ENCODE measurements around the gene EPB41L3. TPM values are rescaled to one million over a fixed set of nuclear protein-coding genes. Genes with fewer than 3 reads are reported as not detected.

EPB41L3 gene
- total RNA-seq, 4 donors from 2014 or later: 28.8 to 41.4 (median 37.2) TPM

GRCh38 chr18:5556310-5556974, 12.6 kb upstream of the EPB41L3 start:
- peak overlapping the region in 3 of 4 donors; percentile 6 to 63 (median 45) for H3K27ac ChIP-seq

GRCh38 chr18:5554629-5555028, 10.8 kb upstream of the EPB41L3 start:
- H3K27ac ChIP-seq: no peak overlapping the region
- no peak for DNase-seq
- H3K36me3 ChIP-seq: no peaks in the 10 kb centered on the region
- H3K9me3 ChIP-seq: no peaks in the 10 kb centered on the region
- H3K4me3 ChIP-seq: no peak overlapping the region
- WGBS, 2 donors: 96 to 100% methylated on average over 4 of the region's 4 CpGs
- intact Hi-C loops (cut with DNase I): loop anchor here (10.0 kb wide), 1 partner anchor 60 kb away; no protein-coding TSS in a partner anchor
- no peak for TF ChIP-seq CTCF (IDR thresholded peaks at IDR 0.05)
- no peak for TF ChIP-seq POLR2A (IDR thresholded peaks at IDR 0.05)
- H3K4me1 ChIP-seq: peaks cover 0 to 16% (median 2%) of the 10 kb centered on the region in 3 donors
- H3K27me3 ChIP-seq: no peaks in the 10 kb centered on the region

More at GRCh38 chr18:5556310-5556974, 12.6 kb upstream of the EPB41L3 start:
- H3K4me3 ChIP-seq: no peak overlapping the region
- DNase-seq: no peak
- WGBS, 2 donors: 48 to 56% methylated on average over 8 of the region's 8 CpGs
- TF ChIP-seq POLR2A (IDR thresholded peaks at IDR 0.05): no peak
- TF ChIP-seq CTCF (IDR thresholded peaks at IDR 0.05): peak in 1 of 6 experiments; percentile 22
- no peaks in the 10 kb centered on the region for H3K36me3 ChIP-seq
- H3K27me3 ChIP-seq: no peaks in the 10 kb centered on the region
- intact Hi-C loops (cut with DNase I): loop anchor here (10.0 kb wide), 1 partner anchor 58 kb away; no protein-coding TSS in a partner anchor
- no peaks in the 10 kb centered on the region for H3K9me3 ChIP-seq
- H3K4me1 ChIP-seq: peaks cover 0 to 16% (median 2%) of the 10 kb centered on the region in 3 donors

- H3K27me3 ChIP-seq: peaks cover 0 to 37% (median 0%) of the 10 kb centered on the region in 4 donors
- peaks cover 0 to 26% (median 0%) of the 10 kb centered on the region in 3 donors for H3K4me1 ChIP-seq
- TF ChIP-seq POLR2A (IDR thresholded peaks at IDR 0.05) (no peak), CTCF (IDR thresholded peaks at IDR 0.05) (peak in 3 of 6 experiments; percentile 20 to 30 (median 29))
- H3K9me3 ChIP-seq: no peaks in the 10 kb centered on the region
- no peak for DNase-seq
- WGBS, 2 donors: 9 to 18% methylated on average over 3 of the region's 3 CpGs
- H3K36me3 ChIP-seq: no peaks in the 10 kb centered on the region
- H3K4me3 ChIP-seq: no peak overlapping the region
- intact Hi-C loops (cut with DNase I): no loop called here
- no peak overlapping the region for H3K27ac ChIP-seq
Observed at GRCh38 chr18:5546660-5547059, 2.9 kb upstream of the EPB41L3 start.

GRCh38 chr18:5543036-5543680, 639 bp downstream of the EPB41L3 start:
- Histone ChIP-seq H3K36me3 (no peaks in the 10 kb centered on the region), H3K27me3 (peaks cover 0 to 45% (median 0%) of the 10 kb centered on the region in 4 donors), H3K4me3 (peak overlapping the region; percentile 33 to 78 (median 53)), H3K4me1 (peaks cover 0 to 26% (median 0%) of the 10 kb centered on the region in 3 donors), H3K9me3 (no peaks in the 10 kb centered on the region), H3K27ac (peak overlapping the region in 3 of 4 donors; percentile 68 to 89 (median 84))
- intact Hi-C loops (cut with DNase I): no loop called here
- no peak for TF ChIP-seq CTCF (IDR thresholded peaks at IDR 0.05)
- no peak for TF ChIP-seq POLR2A (IDR thresholded peaks at IDR 0.05)
- DNase-seq: no peak
- WGBS, 2 donors: no CpG with 5 or more reads among the region's 84 CpGs

GRCh38 chr18:5542515-5543035, 1.2 kb downstream of the EPB41L3 start:
- Histone ChIP-seq H3K27me3 (peaks cover 0 to 45% (median 0%) of the 10 kb centered on the region in 4 donors), H3K27ac (peak overlapping the region in 3 of 4 donors; percentile 68 to 89 (median 84)), H3K36me3 (no peaks in the 10 kb centered on the region), H3K9me3 (no peaks in the 10 kb centered on the region), H3K4me3 (peak overlapping the region; percentile 33 to 78 (median 53)), H3K4me1 (peaks cover 0 to 26% (median 0%) of the 10 kb centered on the region in 3 donors)
- TF ChIP-seq CTCF (IDR thresholded peaks at IDR 0.05) (no peak), POLR2A (IDR thresholded peaks at IDR 0.05) (no peak)
- 6 to 10% methylated on average over 10 to 17 of the region's 23 CpGs for WGBS, 2 donors
- intact Hi-C loops (cut with DNase I): no loop called here
- no peak for DNase-seq

All from esophagus squamous epithelium (tissue), 5 donors.